HG03558 (cell line): Measurements from ENCODE around the gene COPB2.
A peak's percentile ranks its signal among the peaks of the same experiment; 100 is the strongest.
"Not testable (repeated sequence)": the region's sequence is repeated elsewhere in the genome, so short reads cannot be mapped to it uniquely, and the experiment has no call there.

Experiments
- ATAC-seq: cut with Tn5 transposase; IDR thresholded peaks from one replicate; pipeline ENCODE4 v1.9.1; 2021; ENCODE audit warnings: moderate number of reproducible peaks; ENCODE audit not compliant: unreplicated experiment; ENCODE audit errors: extremely low read depth

COPB2 gene

GRCh38 chr3:139389552-139390368, at the start of gene COPB2:
TSS of gene COPB2 (minus strand) at chr3:139389647. CDS start at chr3:139389550, 97 bp downstream.
- ATAC-seq: peak; percentile 95

GRCh38 chr3:139434764-139435307, 45.4 kb upstream of the COPB2 start:
- no peak for ATAC-seq

- ATAC-seq: no peak
These were observed 44.8 kb upstream of the COPB2 start for GRCh38 chr3:139434228-139434627.

DNA sequence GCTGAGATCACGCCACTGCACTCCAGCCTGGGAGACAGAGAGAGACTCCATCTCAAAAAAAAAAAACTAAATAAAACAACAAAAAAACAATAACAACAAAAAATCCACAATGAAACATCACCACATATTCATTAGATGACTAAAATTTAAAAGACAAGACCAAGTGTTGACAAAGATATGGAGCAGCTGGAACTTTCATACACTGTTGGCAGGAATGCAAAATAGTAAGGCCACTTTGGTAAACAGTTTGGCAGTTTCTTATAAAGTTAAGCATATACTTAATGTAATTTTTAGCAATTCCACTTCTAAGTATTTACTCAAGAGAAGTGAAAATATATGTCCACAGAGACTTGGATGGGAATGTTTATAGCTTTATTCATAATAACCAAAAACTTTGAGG, 43.6 kb upstream of the COPB2 start:
- no peak for ATAC-seq

GRCh38 chr3:139430493-139430892, 41.0 kb upstream of the COPB2 start:
- no peak for ATAC-seq

- ATAC-seq: peak; percentile 70
These were observed 38.0 kb upstream of the COPB2 start for GRCh38 chr3:139427283-139428060.

GRCh38 chr3:139425745-139426400, 36.4 kb upstream of the COPB2 start:
- no peak for ATAC-seq

- ATAC-seq: no peak
These were observed 33.8 kb upstream of the COPB2 start for GRCh38 chr3:139423232-139423631.

- no peak for ATAC-seq
These were observed 32.0 kb upstream of the COPB2 start for GRCh38 chr3:139421460-139421859.

DNA sequence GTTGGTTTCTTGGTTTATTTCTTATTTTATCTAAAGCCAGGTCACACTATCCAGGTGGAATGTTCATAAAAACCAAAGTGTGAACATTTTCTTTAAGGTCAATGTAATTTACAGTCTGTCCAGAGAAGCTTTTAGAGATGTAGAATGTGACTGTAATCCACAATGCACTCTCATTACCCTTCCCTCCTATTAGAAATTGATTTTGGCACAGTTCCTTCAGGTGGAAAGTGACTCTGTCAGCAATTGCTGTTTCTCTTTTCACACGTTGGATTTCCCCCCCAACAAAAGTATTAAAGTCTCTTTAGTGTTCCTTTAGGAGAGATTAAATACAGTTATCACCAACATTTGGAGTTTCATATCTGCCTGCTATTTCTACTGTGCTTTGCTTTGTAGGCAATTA, 31.6 kb upstream of the COPB2 start:
- no peak for ATAC-seq

- ATAC-seq: no peak
These were observed 28.7 kb upstream of the COPB2 start for GRCh38 chr3:139418144-139418543.

GRCh38 chr3:139416275-139416674, 26.8 kb upstream of the COPB2 start:
- no peak for ATAC-seq

DNA sequence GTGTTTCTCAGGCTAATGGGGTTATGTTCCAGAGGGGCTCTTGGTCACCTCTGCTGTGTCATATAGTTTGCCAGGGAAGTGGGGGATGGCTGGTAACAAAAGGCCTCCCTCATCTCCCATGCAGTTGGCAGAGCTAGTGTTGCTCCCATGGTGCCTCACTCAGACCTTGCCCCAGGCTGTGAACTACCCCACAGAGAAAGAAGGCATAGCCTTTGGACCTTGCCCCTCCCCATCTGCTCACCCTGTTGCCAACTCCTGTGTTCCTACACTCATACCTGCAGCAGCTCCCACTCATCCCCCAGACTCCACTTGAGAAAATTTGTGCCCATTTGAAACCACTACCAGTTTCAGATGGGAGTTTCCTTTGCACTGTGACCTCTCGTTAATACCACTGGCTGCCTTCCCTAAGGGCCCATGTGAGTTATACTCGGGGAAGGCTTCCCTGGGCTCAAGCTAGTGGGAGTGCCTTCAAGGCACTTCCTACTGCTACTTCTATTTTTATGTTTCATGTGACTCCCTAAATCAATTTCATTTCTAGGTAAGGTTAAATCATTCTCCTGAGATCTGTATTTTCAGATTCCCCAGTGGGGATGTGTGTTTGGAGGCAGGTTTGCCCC, 25.3 kb upstream of the COPB2 start:
- ATAC-seq: no peak

DNA sequence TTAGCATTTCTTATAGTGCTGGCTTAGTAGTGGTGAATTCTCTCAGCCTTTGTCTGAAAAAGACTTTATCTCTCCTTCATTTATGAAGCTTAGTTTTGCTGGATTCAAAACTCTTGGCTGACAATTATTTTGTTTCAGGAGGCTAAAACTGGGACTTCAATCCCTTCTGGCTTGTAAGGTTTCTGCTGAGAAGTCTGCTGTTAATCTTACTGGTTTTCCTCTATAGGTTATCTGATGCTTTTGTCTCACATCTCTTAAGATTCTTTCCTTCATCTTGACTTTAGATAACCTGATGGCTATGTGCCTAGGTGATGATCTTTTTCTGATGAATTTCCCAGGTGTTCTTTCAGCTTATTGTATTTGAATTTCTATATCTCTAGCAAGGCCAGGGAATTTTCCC, 23.4 kb upstream of the COPB2 start:
- ATAC-seq: not testable (repeated sequence)

DNA sequence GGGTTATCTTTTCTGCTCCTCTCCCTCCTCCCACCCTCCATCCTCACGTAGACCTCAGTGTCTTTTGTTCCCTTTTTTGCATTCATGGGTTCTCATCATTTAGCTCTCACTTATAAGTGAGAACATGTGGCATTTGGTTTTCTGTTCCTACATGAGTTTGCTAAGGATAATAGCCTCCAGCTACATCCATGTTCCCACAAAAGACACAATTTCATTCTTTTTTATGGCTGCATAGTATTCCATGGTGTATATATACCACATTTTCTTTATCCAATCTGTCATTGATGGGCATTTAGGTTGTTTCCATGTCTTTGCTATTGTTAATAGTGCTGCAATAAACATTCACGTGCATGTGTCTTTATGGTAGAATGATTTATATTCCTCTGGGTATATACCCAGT, 11.7 kb upstream of the COPB2 start:
- ATAC-seq: not testable (repeated sequence)

DNA sequence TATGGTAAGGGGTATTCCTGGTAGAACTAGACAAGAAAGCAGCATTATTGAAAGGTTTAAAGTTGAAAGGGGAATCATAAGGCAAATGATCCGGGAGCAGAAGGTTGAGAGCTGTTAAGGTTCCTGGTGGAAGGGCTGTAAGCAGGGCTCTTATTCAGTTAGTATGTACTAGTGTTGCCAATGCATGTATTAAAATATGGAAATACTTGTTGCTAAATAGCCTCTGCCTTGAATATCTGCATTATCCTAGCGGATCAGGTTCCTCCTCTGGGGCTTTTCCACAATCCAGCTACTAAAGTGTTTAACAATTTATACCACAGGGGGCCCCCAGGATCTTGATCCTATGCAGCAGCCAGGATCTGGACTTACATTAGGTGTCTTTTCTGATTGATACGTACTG, 7.3 kb upstream of the COPB2 start:
- no peak for ATAC-seq

- ATAC-seq: no peak
These were observed 4.7 kb upstream of the COPB2 start for GRCh38 chr3:139394116-139394515.

GRCh38 chr3:139388821-139389551, 461 bp downstream of the COPB2 start:
- no peak for ATAC-seq

GRCh38 chr3:139388077-139388476, 1.4 kb downstream of the COPB2 start:
- ATAC-seq: no peak

GRCh38 chr3:139382291-139382690, 7.2 kb downstream of the COPB2 start:
- not testable (repeated sequence) for ATAC-seq
